COR-L47 (cell line): ENCODE measurements around the gene RYR3.
A peak's percentile ranks its signal among the peaks of the same experiment; 100 is the strongest.

Experiments
- DNase-seq: peaks from one replicate; lab custom pipeline; 2025; lab: John Stamatoyannopoulos, UW

Gene RYR3

DNA sequence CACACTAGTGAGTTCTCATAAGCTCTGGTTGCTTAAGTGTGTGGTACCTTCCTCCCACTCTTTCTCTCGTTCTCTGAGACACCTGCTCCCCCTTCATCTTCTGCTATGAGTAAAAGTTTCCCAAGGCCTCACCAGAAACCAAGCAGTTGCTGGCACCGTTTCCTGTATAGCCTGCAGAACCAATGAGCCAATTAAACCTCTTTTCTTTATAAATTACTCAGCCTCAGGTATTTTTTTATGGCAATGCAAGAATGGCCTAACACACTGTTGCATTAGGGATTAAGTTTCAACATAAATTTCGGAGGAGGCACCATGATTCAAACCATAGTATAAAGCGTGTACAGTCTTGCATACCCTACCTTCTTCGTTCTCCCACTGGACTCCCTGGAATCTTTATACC, 405.3 kb downstream of the RYR3 start:
- DNase-seq = no peak

DNA sequence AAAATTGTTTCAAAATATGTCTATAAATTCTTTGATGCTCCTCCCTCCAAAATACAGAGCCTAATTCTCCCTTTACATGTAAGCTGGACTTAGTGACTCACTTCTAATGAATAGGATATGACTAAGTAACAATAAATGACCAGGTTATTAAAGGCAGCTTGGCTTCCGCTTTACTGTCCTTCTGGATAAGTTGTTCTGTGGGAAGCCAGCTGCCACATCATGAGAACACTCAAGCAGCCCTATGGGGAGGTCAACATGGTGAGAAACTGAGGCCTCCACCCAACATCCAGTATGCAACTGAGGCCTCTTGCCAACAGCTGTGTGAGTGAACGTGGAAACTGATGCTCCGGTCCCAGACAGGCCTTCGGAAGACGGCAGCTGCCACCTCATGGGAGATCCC, 410.2 kb downstream of the RYR3 start:
- DNase-seq = no peak

DNA sequence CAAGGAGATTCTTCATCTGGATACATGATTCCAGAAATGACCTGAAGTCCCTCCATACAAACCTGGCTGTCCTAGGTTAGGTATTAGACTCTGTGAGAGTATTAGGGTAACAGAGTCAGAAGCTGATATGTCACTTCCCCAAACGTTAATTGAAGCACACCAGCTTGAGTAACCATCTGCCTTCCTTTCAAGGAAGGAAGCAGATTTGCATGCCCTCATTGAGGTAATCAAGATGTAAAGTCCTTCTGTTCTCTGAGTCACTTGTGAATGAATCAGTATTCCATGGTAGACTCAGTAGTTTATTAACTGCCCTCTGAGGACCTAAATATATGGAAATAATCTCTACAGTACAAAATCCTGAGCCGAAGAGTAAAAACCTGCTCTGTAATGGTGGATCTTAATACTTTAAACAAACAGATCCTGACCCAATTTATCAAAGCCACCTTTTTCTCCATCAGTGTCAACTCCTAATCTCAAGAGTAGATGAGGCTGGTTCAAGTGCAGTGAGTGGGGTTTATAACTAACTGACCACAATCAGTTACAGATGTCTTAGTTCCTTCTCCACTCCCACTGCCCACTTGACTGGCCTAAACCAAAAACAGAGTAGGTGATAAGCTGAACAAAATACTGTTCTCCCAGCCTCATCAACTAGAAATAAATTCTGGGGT, 411.4 kb downstream of the RYR3 start:
- no peak for DNase-seq

DNA sequence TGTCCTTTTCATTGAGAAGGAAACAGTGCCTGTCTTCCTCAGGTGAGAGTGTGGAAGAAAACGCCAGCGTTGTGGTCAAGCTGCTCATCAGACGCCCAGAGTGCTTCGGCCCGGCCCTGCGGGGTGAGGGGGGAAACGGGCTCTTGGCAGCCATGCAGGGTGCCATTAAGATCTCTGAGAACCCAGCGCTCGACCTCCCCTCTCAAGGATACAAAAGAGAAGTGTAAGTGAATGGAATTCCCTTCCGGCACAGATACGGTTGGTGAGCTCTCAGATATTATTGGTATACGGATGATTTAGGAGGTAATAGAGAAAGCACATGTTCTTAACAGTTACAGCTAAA, 411.9 kb downstream of the RYR3 start:
- DNase-seq = no peak

DNA sequence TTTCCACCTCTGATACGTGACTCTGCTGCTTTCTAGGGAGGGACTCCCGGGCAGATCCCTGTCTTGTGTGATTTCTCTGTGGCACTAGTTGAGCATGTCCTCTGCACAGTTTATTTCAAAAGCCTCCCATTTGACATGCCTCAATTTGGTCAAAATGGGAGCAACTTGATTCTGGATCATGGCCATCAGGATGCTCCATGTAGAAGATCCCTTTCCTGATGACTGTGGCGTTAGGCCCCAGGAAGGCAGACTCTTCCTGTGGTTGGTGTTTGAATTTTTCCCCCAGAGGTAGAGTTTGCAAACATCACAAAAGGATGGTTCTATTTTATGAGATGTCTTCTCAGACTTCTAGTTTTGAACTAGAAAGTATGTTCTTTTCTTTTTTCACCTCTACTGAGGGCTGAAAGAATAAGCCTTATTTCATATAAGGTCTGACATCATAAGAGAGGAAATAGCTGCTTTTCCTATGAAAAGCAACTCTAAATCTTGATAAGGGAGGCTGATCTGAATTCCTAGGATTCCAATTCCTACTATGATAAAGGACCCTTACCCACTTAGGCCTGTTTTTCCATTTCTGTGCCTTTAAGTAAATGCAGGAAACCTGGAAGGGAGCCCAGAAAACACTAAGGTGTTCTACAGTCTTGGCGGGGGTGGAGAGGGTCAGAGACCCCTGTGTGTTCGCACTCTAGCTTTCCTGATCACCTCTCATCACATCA, 413.7 kb downstream of the RYR3 start:
- no peak for DNase-seq

DNA sequence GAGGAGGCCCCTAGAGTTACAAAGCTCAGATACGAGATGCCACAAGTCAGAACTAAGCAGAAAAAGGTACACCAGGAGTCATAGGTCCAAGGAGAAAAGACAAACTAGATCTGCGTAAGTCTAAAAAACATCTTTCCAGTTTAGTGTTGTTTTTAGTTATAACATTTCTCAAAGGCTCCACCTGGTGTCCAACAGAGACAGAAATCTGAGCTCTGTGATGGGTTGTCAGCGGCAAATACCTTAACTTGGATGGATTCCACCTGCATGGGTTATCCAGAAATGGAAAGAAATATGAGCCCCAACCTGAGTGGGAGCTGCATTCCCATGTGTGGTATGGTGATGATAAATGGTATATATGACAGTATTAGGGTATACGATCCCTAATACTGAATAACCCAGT, 418.9 kb downstream of the RYR3 start:
- peak; percentile 35 for DNase-seq

DNA sequence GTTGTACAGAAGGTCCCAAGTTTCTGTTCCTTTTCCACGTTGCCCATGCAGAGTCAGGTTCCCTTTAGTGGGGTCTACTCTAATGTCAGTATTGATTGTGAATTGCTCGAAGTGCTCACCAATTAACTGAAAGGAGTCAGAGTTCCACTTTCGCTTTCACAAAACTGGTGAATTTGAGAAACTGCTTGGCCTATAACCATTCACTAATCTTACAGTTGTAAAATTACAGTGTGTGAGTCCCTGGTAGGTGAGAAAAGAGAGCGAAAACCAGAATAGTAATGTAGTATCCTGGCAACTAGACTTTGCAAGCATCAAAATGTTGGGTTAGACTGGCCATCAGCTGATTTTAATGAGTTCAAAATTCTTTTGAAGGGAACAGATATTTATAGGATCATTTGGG, 420.0 kb downstream of the RYR3 start:
- no peak for DNase-seq

DNA sequence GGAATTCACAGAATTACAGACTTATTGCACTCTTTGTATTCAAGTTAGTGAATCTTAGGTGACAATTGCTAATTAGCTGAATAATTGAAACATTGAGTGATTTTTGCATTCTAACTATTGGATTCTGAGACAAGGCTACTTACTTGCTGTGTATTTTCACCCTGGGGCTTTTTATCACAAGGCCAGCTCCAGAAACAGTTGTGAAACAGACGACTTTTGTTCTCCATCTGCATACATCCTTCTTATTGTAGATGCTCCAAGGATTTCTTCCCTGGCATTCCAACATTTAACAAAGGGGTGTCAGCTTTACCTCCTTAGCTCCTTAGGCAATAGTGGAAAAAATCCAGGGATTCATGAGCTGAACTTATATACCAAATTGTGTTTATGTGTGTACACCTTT, 424.4 kb downstream of the RYR3 start:
- DNase-seq = no peak

DNA sequence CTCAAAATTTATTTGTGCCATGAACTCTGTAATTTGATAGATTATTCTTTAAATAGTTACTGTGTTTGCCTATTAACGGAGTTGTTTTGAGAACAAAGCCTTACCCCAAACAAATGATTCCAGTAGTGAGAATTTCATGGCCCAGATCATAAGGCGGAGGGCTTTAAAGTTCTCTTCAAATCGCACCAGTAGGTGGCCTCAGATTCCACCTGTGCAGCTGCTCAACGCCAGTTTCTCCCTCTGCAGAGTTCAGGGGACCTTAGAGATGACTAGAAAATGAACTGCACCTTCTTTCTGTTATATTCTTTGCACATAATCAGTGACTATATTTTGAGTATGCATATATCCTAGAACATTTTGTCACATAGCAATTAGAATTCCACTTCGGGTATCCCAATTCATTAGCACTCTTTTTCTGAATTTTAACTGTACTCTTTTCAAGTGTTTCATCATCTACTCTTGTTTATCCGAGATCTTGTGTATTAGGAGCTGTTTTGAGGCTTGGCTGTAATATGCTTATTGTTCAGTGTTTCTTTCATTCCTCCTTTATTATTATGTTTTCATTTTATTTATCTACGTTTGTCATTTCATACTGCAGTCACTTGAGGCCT, 425.0 kb downstream of the RYR3 start:
- DNase-seq = peak; percentile 52

DNA sequence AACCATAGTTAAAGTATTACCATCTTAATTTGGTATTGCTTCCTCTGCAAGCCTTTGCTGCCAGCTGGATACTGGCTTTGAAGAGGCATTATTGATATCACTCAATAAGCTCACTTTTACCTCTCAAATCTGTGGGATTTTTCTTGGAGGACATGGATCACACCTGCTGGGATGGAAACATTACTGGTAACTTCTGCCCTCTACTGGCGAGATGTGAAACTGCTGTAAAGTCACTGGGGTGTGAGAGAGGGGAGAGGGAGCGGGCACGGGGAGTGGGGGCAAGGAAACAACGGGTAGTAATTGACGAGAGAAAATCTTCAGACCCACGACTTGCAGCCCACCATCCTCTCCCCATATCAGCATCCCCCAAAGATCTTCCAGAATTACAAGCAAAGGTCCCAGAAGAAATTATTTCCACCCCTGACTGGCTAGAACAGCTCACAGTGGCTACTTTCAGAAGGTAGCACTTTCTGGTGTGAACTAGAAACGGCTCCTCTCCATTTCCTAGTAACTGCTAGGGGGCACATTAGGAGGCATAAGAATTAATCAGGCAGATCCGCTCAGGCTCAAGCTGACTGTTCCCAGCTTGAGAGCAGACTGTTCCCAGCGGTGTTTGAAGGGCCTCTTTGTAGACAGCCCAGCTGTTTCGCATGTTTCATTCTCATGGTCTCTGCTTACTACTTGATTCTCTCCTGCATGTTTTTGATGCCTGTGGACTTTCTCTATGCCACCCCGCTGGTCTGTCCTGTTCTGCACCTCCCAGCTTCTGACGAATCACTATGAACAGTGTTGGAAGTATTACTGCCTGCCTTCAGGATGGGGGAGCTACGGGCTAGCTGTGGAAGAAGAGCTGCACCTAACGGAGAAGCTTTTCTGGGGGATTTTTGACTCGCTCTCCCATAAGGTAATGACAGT, 427.2 kb downstream of the RYR3 start:
- peak; percentile 10 for DNase-seq

DNA sequence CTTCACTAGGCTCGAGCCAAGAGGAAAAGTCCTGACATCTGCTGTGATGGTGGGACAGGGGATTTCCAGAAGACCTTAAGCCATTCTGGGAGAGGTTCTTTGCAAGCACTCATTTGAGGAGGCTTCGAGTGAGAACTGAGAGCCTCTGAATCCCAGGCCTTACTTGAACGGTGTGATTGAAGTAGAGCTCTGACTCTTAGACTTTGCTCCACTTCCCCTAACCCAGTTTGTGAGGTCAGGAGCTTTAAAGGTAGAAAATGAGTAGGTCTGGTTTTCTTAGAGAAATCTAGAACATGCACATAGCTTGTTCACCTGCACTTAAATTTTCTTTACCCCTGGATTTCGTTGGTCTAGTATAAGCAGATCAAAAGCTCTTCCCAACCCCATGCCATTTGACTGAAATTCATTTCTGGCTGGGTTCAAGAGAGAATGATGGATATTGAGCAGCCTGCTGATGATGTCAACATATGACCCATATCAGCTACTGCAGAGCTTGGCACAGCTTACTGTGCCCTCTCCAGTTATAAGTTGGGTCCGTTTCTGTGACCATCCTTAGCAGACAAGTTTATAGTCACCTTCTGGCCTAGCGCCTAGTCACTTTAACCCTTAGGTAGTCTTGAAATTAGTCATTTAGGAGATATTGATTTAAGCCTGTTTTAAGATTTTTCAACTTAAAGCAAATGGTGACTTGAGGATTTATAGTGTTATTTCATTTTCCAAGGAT, 428.3 kb downstream of the RYR3 start:
- DNase-seq = no peak

DNA sequence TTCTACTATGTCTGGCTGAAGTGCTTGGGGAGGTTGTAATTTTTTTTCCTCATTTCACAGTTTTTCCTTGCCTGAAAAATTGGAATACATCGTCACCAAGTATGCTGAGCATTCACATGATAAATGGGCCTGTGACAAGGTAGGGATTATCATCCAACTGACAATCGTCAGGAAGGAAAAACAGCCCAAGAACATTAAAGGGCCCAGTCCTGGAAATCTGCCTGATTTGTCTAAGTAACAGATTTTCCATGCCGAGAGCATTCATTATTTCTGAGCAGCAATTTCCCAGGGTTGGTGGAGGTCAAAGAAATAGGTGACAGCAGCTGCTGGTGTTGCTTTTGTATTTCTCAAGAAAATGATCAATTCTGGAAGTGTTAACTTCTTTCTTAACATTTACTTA, 431.5 kb downstream of the RYR3 start:
- DNase-seq = no peak

DNA sequence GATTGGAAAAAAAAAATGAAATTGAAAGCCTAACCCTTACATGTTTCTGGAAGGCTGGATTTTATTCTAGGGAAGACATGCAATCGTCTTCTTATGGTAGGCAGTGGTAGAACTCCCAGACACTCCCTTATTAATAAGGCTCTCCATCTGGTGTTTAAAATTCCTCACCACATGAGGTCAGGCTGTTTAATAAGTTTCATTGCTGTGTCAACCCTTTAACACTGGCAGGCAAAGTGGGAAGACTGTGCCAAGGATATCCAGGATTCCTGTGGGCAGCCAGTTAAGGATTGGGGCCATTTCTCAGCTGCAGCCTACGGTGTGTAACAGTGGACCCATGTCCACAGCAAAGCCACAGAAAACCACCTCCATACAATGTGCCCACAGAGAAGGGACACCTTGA, 432.0 kb downstream of the RYR3 start:
- no peak for DNase-seq

DNA sequence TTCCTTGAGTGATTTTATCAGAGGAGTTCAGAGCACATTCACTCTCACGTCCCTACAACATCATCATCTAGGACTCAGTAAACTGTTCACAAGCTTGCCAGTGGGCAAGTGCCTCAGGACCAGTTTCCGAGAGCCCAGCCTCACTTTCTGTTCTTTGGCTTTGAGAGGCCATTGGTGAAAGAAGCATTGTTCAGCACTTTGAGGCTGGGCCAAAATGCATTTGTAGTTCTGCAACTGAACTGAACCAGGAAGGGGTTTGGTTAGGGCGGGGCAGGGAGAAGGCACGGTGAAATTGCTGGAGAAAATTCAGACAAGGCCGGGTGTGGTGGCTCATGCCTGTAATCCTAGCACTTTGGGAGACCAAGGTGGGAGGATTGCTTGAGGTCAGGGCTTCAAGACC, 435.4 kb downstream of the RYR3 start:
- DNase-seq = no peak

DNA sequence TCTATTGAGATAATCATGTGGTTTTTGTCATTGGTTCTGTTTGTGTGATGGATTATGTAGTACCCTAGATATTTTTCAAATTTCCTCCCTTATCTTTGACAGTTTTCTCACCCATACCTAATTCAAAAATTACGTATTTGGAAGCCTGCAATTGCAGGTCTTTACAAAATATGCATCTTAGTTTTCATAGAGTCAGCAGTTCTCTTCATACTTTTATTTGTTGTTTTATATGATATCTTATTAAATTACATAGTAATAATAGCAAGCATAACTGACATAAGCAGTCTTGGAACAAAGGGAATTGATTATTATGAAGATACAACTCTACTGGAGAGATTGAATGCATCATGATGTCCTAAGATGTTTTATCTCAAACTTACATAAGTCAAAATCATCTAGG, 442.2 kb downstream of the RYR3 start:
- no peak for DNase-seq

DNA sequence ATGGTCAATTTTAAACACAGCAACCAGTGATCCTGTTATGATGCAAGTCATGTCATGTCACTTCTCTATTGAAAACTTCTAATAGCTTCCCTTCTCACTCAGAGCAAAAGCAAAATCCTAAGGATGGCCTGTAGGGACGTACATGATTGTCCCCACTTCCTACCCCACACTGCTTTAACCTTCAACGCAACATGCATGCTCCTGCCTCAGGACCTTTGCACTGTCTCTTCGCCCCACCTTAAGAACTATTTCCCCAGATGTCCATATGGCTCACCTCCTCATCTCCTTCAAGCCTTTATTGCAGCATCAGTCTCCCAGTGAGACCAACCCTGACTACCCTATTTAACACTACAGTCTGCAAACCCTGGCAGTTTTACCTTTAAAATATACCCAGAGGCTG, 443.5 kb downstream of the RYR3 start:
- no peak for DNase-seq

DNA sequence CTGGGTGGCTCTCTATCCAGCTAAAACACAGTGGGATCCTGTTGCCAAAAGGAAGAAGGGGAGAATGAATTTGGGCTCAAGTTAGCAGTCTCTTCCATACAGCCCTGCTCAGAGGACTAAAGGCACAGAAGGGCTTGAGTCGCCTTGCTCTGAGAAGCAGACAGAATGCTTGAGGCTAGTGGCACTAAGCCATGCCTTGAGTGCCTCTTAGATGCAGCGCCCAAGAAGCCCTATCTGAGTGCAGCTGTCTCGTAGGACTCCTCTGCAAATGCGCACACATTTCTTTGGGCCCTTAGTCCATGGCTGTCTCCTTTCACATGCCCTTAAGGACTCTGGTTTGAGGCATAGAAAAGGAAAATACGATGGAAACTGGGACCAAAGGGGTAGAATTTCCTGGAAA, 446.2 kb downstream of the RYR3 start:
- DNase-seq = no peak

DNA sequence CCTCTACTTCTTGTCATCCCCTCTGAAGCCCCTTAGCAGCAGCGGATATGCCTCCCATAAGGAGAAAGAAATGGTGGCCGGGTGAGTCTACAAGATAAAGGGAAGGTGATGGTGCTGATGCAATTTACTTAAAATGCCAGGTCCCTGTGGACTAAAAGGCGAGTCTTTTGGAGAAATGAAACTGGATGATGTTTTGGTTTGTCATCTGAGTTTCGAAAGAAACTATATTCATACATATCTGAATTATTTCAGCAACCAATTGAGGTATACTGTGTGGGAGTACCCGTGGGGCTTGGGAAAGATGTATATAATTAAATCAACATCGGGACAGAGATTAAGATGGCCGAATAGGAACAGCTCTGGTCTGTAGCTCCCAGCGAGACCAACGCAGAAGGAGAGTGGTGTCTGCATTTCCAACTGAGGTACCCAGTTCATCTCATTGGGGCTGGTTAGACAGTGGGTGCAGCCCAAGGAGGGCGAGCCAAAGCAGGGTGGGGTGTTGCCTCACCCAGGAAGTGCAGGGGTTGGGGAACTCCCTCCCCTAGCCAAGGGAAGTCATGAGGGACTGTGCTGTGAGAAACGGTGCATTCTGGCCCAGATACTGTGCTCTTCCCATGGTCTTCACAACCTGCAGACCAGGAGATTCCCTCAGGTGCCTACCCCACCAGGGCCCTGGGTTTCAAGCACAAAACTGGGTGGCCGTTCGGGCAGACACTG, 446.9 kb downstream of the RYR3 start:
- no peak for DNase-seq

DNA sequence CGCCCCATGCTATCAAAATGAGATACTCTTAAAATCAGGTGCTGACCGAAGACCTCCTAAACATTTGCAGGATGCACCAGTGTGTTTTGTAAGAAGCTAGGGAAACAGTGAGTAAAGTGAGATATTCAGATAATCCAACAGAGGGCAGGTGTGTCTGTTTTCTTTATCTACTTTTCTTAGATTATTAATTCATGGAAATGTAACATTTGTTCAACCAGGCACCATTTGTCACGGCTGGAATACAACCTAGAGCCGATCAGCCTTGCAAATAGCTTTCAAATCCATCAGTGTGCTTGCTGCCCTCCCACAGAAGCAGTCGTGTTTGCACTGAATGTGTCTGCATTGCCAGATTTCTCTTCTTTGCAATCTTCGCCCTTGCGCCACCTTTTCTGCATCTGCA, 455.6 kb downstream of the RYR3 start:
- DNase-seq = no peak

DNA sequence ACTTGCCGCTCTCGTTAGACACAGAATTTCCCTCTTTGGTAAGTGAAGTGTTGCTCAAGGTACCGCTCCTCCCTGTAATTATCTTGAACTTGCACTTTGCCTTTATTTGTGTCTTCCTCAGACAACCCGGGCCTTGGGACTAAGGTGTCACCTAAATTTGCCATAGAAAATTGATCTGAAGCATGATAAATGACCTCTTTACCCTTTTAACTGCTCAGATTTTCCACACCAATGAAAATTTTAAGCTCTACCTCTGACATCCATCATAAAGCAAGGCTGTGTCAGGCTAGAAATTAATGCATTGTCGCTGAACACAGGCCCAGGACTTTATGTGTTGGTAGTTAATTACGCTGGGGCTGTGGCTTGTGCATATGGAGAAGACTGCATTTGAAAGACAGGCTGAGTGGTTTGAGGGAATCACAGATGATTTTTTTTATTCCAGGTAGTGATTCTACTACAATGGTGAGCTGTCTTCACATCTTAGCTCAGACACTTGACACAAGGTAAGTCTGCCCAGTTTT, 458.0 kb downstream of the RYR3 start:
- DNase-seq = no peak

DNA sequence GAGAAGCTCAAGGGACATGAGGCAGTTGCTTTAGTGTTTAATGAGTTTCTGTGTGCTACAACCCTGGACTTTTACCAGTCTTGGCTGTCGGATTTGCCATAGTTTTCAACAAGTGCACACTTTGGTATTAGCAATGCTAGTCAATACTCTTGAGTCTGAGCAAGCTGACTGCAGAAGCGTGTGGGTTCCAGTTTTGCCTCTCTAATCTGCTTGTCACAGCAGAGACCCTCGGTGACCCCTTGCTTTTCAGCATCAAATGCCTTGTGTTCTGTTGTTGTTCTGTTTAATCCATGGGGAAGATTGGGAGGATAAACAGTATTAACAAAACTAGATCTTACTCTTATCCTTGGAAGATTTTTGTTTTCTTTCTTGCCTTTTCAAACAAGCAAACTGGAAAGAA, 463.2 kb downstream of the RYR3 start:
- no peak for DNase-seq
